Breast epithelium (tissue), 4 donors: Measurements from ENCODE around the gene IL25. TPM values are rescaled to one million over a fixed set of nuclear protein-coding genes. Genes with fewer than 3 reads are reported as not detected.

Experiments
- DNase-seq, 2 donors: peaks; one replicate each; pipeline ENCODE4 v3.0.0-alpha.2; 2019; ENCODE audit warnings: low spot score in 2 of 2
- H3K27ac ChIP-seq, 2 donors: fragments of 200-600 bp; sonication (generic) in 1 of 2; one replicate each; pipeline ENCODE4 v1.5.1; 2016 to 2019; ENCODE audit warnings: mild to moderate bottlenecking in 1 of 2
- H3K27me3 ChIP-seq, 2 donors: fragments of 200-600 bp; sonication (generic) in 1 of 2; one replicate each; pipeline versions ENCODE4 v1.5.1 to v1.6.0; 2017 to 2019; ENCODE audit warnings: control low read depth in 1 of 2, mild to moderate bottlenecking in 1 of 2
- H3K36me3 ChIP-seq: fragments of 200-600 bp; one replicate; pipeline ENCODE4 v1.5.1; 2019
- H3K4me1 ChIP-seq, 2 donors: fragments of 200-600 bp; sonication (generic); one replicate each; pipeline ENCODE4 v1.5.1; 2016 to 2019; ENCODE audit warnings: control low read depth in 1 of 2
- H3K4me3 ChIP-seq, 3 donors: fragments of 200-600 bp; sonication (generic); 1 replicate in 2 of 3; 2 replicates in 1 of 3; pipeline ENCODE4 v1.5.1; 2016 to 2019; ENCODE audit warnings: mild to moderate bottlenecking in 3 of 3, moderate library complexity in 2 of 3
- H3K9me3 ChIP-seq, 2 donors: fragments of 200-600 bp; sonication (generic) in 1 of 2; one replicate each; pipeline ENCODE4 v1.5.1; 2016 to 2019; ENCODE audit warnings: control low read depth in 1 of 2
- CTCF ChIP-seq, 3 donors: fragments of 450-650 bp; IDR thresholded peaks; one replicate each; pipeline ENCODE4 v1.5.1; 2016 to 2017; ENCODE audit warnings: antibody characterized with exemption in 3 of 3, mild to moderate bottlenecking in 3 of 3, moderate library complexity in 3 of 3
- POLR2A ChIP-seq: fragments of 450-650 bp; IDR thresholded peaks from one replicate; pipeline ENCODE4 v1.6.1; 2016; ENCODE audit warnings: antibody characterized with exemption, mild to moderate bottlenecking, moderate library complexity
- POLR2AphosphoS5 ChIP-seq, 3 donors: sonication (generic); formaldehyde crosslinking; IDR thresholded peaks; one replicate each; pipeline ENCODE4 v1.6.1; 2017; ENCODE audit warnings: antibody characterized with exemption in 3 of 3
- intact Hi-C: fragments of 100-400 bp; cut with DNase I; formaldehyde crosslinking; loops from one replicate; pipeline ENCODE4 v1.15.1; 2023; ENCODE audit warnings: low total_unique reads
- total RNA-seq, 3 donors: library from RNA; depleted of rRNA; stranded (reverse); fragments of >200 nt; gene quantifications; one replicate each; pipeline ENCODE4 v1.1.0, GENCODE V29; 2016

IL25 gene
- total RNA-seq, 3 donors from 2014 or later = not detected

- H3K4me1 ChIP-seq = no peaks in the 10 kb centered on the region
- peaks cover 0 to 10% of the 10 kb centered on the region in 2 donors for H3K27me3 ChIP-seq
- no peaks in the 10 kb centered on the region for H3K36me3 ChIP-seq
- intact Hi-C loops = no loop called here
- no peaks in the 10 kb centered on the region for H3K9me3 ChIP-seq
- H3K27ac ChIP-seq = no peak overlapping the region
- H3K4me3 ChIP-seq = no peak overlapping the region
- TF ChIP-seq CTCF (IDR thresholded peaks at IDR 0.05) (no peak), POLR2A (no peak), POLR2AphosphoS5 (IDR thresholded peaks at IDR 0.05) (no peak)
- DNase-seq = no peak
Measured at GRCh38 chr14:23411563-23412525, 39.2 kb downstream of the IL25 start.

- H3K36me3 ChIP-seq = no peaks in the 10 kb centered on the region
- no peak overlapping the region for H3K27ac ChIP-seq
- H3K27me3 ChIP-seq = peaks cover 0 to 4% of the 10 kb centered on the region in 2 donors
- DNase-seq = no peak
- H3K4me1 ChIP-seq = no peaks in the 10 kb centered on the region
- intact Hi-C loops = no loop called here
- TF ChIP-seq POLR2AphosphoS5 (IDR thresholded peaks at IDR 0.05) (no peak), CTCF (IDR thresholded peaks at IDR 0.05) (no peak), POLR2A (no peak)
- H3K9me3 ChIP-seq = no peaks in the 10 kb centered on the region
- H3K4me3 ChIP-seq = no peak overlapping the region
Measured at GRCh38 chr14:23413681-23414080, 41.1 kb downstream of the IL25 start.

- DNase-seq = no peak
- Histone ChIP-seq H3K36me3 (no peaks in the 10 kb centered on the region), H3K27me3 (peaks cover 0 to 4% of the 10 kb centered on the region in 2 donors), H3K27ac (no peak overlapping the region), H3K4me1 (no peaks in the 10 kb centered on the region), H3K9me3 (no peaks in the 10 kb centered on the region), H3K4me3 (no peak overlapping the region)
- no peak for TF ChIP-seq POLR2AphosphoS5 (IDR thresholded peaks at IDR 0.05)
- no peak for TF ChIP-seq CTCF (IDR thresholded peaks at IDR 0.05)
- TF ChIP-seq POLR2A = no peak
- intact Hi-C loops = no loop called here
Measured at GRCh38 chr14:23414254-23414653, 41.6 kb downstream of the IL25 start.

- no peaks in the 10 kb centered on the region for H3K4me1 ChIP-seq
- intact Hi-C loops = no loop called here
- H3K36me3 ChIP-seq = no peaks in the 10 kb centered on the region
- no peaks in the 10 kb centered on the region for H3K9me3 ChIP-seq
- H3K27ac ChIP-seq = no peak overlapping the region
- TF ChIP-seq CTCF (IDR thresholded peaks at IDR 0.05) = no peak
- no peak for TF ChIP-seq POLR2A
- TF ChIP-seq POLR2AphosphoS5 (IDR thresholded peaks at IDR 0.05) = no peak
- DNase-seq = no peak
- H3K4me3 ChIP-seq = no peak overlapping the region
- peaks cover 0 to 4% of the 10 kb centered on the region in 2 donors for H3K27me3 ChIP-seq
Measured at GRCh38 chr14:23414906-23415820, 42.6 kb downstream of the IL25 start.
